Common myeloid progenitor, CD34-positive (primary cell): ENCODE data around the gene AP2B1.

Experiments used
- CTCF ChIA-PET: fragments of 350-600 bp; sonication (Branson Sonifier 250); formaldehyde crosslinking; loops from one replicate; lab custom pipeline; 2021; ENCODE audit warnings: antibody characterized with exemption; lab: Charles Lee
- POLR2A ChIA-PET: fragments of 350-600 bp; sonication (Branson Sonifier 250); formaldehyde crosslinking; loops from one replicate; lab custom pipeline; 2021; ENCODE audit warnings: antibody characterized with exemption; lab: Charles Lee
- DNase-seq, 3 donors: peaks; one replicate each; pipeline versions ENCODE4 v3.0.0 to v3.0.0-alpha.2; 2013
- H3K27ac ChIP-seq, 2 experiments: 1 replicate in 1 of 2; 2 replicates in 1 of 2; pipeline ENCODE4 v1.7.0; 2013; ENCODE audit warnings: inconsistent platforms in 2 of 2, low read length in 2 of 2, mild to moderate bottlenecking in 2 of 2, low read depth in 1 of 2, moderate library complexity in 1 of 2; ENCODE audit not compliant: severe bottlenecking in 2 of 2, insufficient read depth in 1 of 2, poor library complexity in 1 of 2
- H3K27me3 ChIP-seq, 5 experiments: replicated peaks in 2 of 5; 1 replicate in 3 of 5; 2 replicates in 2 of 5; pipeline versions ENCODE4 v1.6.1 to v1.7.0; 2013; ENCODE audit warnings: low read length in 4 of 5, mild to moderate bottlenecking in 2 of 5, moderate library complexity in 2 of 5, inconsistent platforms in 1 of 5; ENCODE audit not compliant: insufficient read depth in 5 of 5, control insufficient read depth in 4 of 5
- H3K36me3 ChIP-seq, 4 experiments: 1 replicate in 2 of 4; 2 replicates in 2 of 4; pipeline versions ENCODE4 v1.6.1 to v1.7.0; 2013; ENCODE audit warnings: low read length in 3 of 4, control low read depth in 1 of 4, mild to moderate bottlenecking in 1 of 4; ENCODE audit not compliant: control insufficient read depth in 4 of 4, insufficient read depth in 4 of 4
- H3K4me1 ChIP-seq, 4 experiments: 1 replicate in 3 of 4; 2 replicates in 1 of 4; pipeline versions ENCODE4 v1.6.1 to v1.7.1; 2013; ENCODE audit warnings: low read length in 3 of 4, mild to moderate bottlenecking in 3 of 4, control low read depth in 1 of 4, inconsistent platforms in 1 of 4, moderate library complexity in 1 of 4; ENCODE audit not compliant: control insufficient read depth in 4 of 4, insufficient read depth in 4 of 4; ENCODE audit errors: control extremely low read depth in 1 of 4
- H3K4me3 ChIP-seq, 7 experiments: 1 replicate in 4 of 7; 2 replicates in 3 of 7; pipeline versions ENCODE4 v1.5.1 to v1.7.0; 2013; ENCODE audit warnings: mild to moderate bottlenecking in 7 of 7, low read length in 6 of 7, moderate library complexity in 6 of 7, inconsistent platforms in 2 of 7, low read depth in 2 of 7, control low read depth in 1 of 7; ENCODE audit not compliant: insufficient read depth in 4 of 7, control insufficient read depth in 1 of 7; ENCODE audit errors: extremely low read depth in 1 of 7
- H3K9me3 ChIP-seq, 5 experiments: 1 replicate in 4 of 5; 2 replicates in 1 of 5; pipeline versions ENCODE4 v1.6.1 to v1.7.1; 2013; ENCODE audit warnings: low read length in 4 of 5, mild to moderate bottlenecking in 2 of 5, inconsistent platforms in 1 of 5, low read depth in 1 of 5, moderate library complexity in 1 of 5; ENCODE audit not compliant: control insufficient read depth in 4 of 5, insufficient read depth in 2 of 5; ENCODE audit errors: control extremely low read depth in 1 of 5
- WGBS: methylation state at CpG from one replicate; pipeline ENCODE4 v1.1.5; 2013; ENCODE audit not compliant: insufficient coverage; 5-methylcytosine and 5-hydroxymethylcytosine counted together

The AP2B1 gene

DNA sequence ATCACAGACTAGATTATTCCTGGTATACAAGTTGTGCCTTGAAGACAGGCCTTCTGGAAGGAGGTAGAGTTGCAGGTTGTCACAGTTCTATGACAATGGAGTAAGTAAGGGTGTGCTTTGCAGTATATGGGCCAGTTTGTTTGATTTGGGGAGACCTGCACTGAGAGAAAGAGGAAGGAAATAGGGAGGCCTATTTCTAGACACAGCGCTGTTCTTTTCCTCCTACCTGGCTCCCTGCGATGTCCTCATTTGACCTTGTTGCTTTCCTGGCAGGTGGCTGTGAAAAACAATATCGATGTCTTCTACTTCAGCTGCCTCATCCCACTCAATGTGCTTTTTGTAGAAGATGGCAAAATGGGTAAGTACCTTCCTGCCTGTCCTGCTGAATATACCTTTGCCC, 121.8 kb downstream of the AP2B1 start:
- peaks cover 8 to 31% (median 21%) of the 10 kb centered on the region in 4 experiments for H3K36me3 ChIP-seq
- no peaks in the 10 kb centered on the region for H3K9me3 ChIP-seq
- POLR2A ChIA-PET, result interaction anchor here (0.6 to 0.9 kb wide), 2 partner anchors 30 to 166 kb away, joined by 3 to 10 read pairs; no protein-coding TSS in a partner anchor
- H3K27ac ChIP-seq, result no peak overlapping the region
- H3K4me3 ChIP-seq, result peak overlapping the region in 1 of 7 experiments; percentile 15
- DNase-seq, result peak in 2 of 3 donors; percentile 25 to 42
- H3K27me3 ChIP-seq, result no peaks in the 10 kb centered on the region
- 0% methylated on average over 2 of the region's 3 CpGs for WGBS
- CTCF ChIA-PET, result interaction anchor here (1.1 to 1.7 kb wide), 4 partner anchors 16 to 96 kb away, joined by 3 to 4 read pairs (median 3); no protein-coding TSS in a partner anchor
- H3K4me1 ChIP-seq, result peaks cover 7 to 25% (median 14%) of the 10 kb centered on the region in 4 experiments

DNA sequence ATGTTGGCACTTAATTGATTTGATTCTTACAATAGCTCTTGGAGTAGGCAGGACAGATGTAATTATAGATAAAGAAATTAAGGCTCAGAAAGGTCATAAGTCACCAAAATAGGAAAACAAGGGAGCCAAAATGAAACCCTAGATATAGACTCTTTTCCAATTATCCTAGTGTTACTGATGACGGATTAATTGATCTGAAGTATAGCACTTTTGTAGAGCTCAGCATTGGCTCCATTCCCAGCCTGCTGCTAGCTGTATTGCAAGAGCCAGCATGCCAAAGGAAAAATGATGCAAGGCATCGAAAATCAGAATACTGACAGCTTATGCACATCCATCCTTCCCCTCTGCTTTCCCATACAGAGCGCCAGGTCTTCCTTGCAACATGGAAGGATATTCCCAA, 122.8 kb downstream of the AP2B1 start:
- Histone ChIP-seq H3K27ac (no peak overlapping the region), H3K4me1 (peaks cover 7 to 25% (median 14%) of the 10 kb centered on the region in 4 experiments), H3K9me3 (no peaks in the 10 kb centered on the region), H3K4me3 (no peak overlapping the region), H3K36me3 (peaks cover 8 to 36% (median 22%) of the 10 kb centered on the region in 4 experiments), H3K27me3 (no peaks in the 10 kb centered on the region)
- no peak for DNase-seq
- POLR2A ChIA-PET, result no interaction called here
- 100% methylated on average over 2 of the region's 3 CpGs for WGBS
- CTCF ChIA-PET, result interaction anchor here (1.1 to 2.2 kb wide), 3 partner anchors 14 to 55 kb away, joined by 3 to 5 read pairs (median 4); no protein-coding TSS in a partner anchor

DNA sequence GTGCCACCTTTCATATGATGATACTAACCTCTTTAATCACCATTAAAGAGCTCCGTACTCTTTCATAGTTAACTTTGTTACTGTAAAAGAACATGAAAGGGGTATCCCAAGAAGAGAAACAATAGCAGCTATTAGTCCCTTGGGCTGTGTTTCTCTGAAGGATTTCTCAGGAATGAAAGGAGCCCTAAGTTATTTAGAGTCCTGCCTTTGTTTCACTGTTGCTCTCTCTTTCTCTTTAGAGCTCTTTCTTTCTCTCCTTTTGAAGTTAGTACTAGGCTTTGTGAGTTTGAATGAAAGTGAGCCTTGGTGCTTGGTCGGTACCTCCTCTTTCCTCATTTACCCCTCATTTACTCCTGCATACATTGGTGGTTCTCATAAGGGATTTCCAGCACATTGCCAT, 123.8 kb downstream of the AP2B1 start:
- no peak overlapping the region for H3K4me3 ChIP-seq
- H3K9me3 ChIP-seq, result no peaks in the 10 kb centered on the region
- no CpG with 5 or more reads among the region's 2 CpGs for WGBS
- ChIA-PET CTCF (interaction anchor here (0.9 to 2.2 kb wide), 3 partner anchors 15 to 97 kb away, joined by 3 to 5 read pairs (median 3); no protein-coding TSS in a partner anchor), POLR2A (no interaction called here)
- H3K4me1 ChIP-seq, result peaks cover 7 to 25% (median 14%) of the 10 kb centered on the region in 4 experiments
- H3K27ac ChIP-seq, result no peak overlapping the region
- no peaks in the 10 kb centered on the region for H3K27me3 ChIP-seq
- peaks cover 8 to 47% (median 26%) of the 10 kb centered on the region in 4 experiments for H3K36me3 ChIP-seq
- DNase-seq, result no peak

GRCh38 chr17:35713069-35713728, 126.1 kb downstream of the AP2B1 start:
- Histone ChIP-seq H3K27me3 (no peaks in the 10 kb centered on the region), H3K4me1 (peaks cover 7 to 22% (median 14%) of the 10 kb centered on the region in 4 experiments), H3K9me3 (no peaks in the 10 kb centered on the region), H3K27ac (no peak overlapping the region), H3K36me3 (peaks cover 21 to 68% (median 41%) of the 10 kb centered on the region in 4 experiments), H3K4me3 (no peak overlapping the region)
- CTCF ChIA-PET, result interaction anchor here (1.0 to 1.6 kb wide), 3 partner anchors 9 to 567 kb away, joined by 3 to 5 read pairs (median 4); no protein-coding TSS in a partner anchor
- peak in 1 of 3 donors; percentile 23 for DNase-seq
- POLR2A ChIA-PET, result interaction anchor here (0.6 kb wide), 1 partner anchor 128 kb away, joined by 5 read pairs; no protein-coding TSS in a partner anchor
- WGBS, result 41% methylated on average over 7 of the region's 7 CpGs

- Histone ChIP-seq H3K27me3 (no peaks in the 10 kb centered on the region), H3K4me3 (no peak overlapping the region), H3K4me1 (peaks cover 0 to 10% (median 6%) of the 10 kb centered on the region in 4 experiments), H3K9me3 (no peaks in the 10 kb centered on the region), H3K27ac (no peak overlapping the region), H3K36me3 (peaks cover 24 to 71% (median 40%) of the 10 kb centered on the region in 4 experiments)
- no peak for DNase-seq
- WGBS, result 90% methylated on average over 2 of the region's 2 CpGs
- ChIA-PET POLR2A (no interaction called here), CTCF (interaction anchor here (0.8 kb wide), 1 partner anchor 20 kb away, joined by 3 read pairs; no protein-coding TSS in a partner anchor)
These were observed 127.9 kb downstream of the AP2B1 start for GRCh38 chr17:35714988-35715387.

- DNase-seq, result no peak
- Histone ChIP-seq H3K27me3 (no peaks in the 10 kb centered on the region), H3K4me3 (no peak overlapping the region), H3K36me3 (peaks cover 23 to 69% (median 38%) of the 10 kb centered on the region in 4 experiments), H3K27ac (no peak overlapping the region), H3K4me1 (peaks cover 0 to 10% (median 6%) of the 10 kb centered on the region in 4 experiments), H3K9me3 (no peaks in the 10 kb centered on the region)
- ChIA-PET POLR2A (no interaction called here), CTCF (interaction anchor here (0.6 to 0.8 kb wide), 2 partner anchors 21 to 60 kb away, joined by 3 read pairs; no protein-coding TSS in a partner anchor)
These were observed 128.3 kb downstream of the AP2B1 start for GRCh38 chr17:35715416-35715815.

- 92% methylated on average over 3 of the region's 3 CpGs for WGBS
- no peak for DNase-seq
- CTCF ChIA-PET, result no interaction called here
These were observed 129.1 kb downstream of the AP2B1 start for GRCh38 chr17:35716173-35716572.

More at GRCh38 chr17:35716173-35716572, 129.1 kb downstream of the AP2B1 start:
- Histone ChIP-seq H3K36me3 (peaks cover 20 to 64% (median 36%) of the 10 kb centered on the region in 4 experiments), H3K4me1 (peaks cover 0 to 10% (median 6%) of the 10 kb centered on the region in 4 experiments), H3K4me3 (no peak overlapping the region), H3K27me3 (no peaks in the 10 kb centered on the region), H3K27ac (no peak overlapping the region), H3K9me3 (no peaks in the 10 kb centered on the region)
- POLR2A ChIA-PET, result no interaction called here
